ENCODE measurements around the gene TAX1BP1.

The TAX1BP1 gene

GRCh38 chr7:27745064-27745583, 5.2 kb downstream of the TAX1BP1 start:
- peak; percentile 62 for TF ChIP-seq CTCF (IDR thresholded peaks at IDR 0.05; ENCODE audit: insufficient read depth, low read length, missing control alignments)
- DNase-seq (ENCODE audit: low read depth, low spot score) = no peak
- no peak overlapping the region for H3K4me3 ChIP-seq (ENCODE audit: low read depth, low read length)
- ChIA-PET CTCF (interaction anchor here (0.6 to 2.9 kb wide), 23 partner anchors 10 to 549 kb away, joined by 3 to 26 read pairs (median 4); no protein-coding TSS in a partner anchor), POLR2A (no interaction called here)

DNA sequence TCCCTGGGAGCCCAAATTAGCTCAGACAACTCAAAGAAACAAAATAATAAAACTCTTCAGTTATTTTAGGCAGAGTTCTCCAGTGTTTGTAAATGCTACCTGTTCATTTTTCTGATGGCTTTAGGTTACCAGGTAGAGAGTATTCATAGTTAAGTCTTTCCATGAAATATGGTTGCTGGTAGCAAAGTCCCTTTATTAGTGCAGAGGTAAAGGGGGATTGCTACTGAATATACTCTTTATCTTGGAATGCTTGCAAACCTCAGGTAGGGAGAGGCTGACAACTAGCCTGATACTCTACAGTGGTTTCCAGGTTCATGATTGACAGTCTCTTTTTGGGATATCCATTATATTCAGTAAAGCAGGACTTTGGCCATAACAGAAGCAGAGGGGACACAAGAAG, 6.5 kb downstream of the TAX1BP1 start:
- no peak for TF ChIP-seq CTCF (IDR thresholded peaks at IDR 0.05; ENCODE audit: insufficient read depth, low read length, missing control alignments)
- H3K4me3 ChIP-seq (ENCODE audit: low read depth, low read length) = no peak overlapping the region
- ChIA-PET POLR2A (no interaction called here), CTCF (interaction anchor here (1.5 to 2.9 kb wide), 4 partner anchors 14 to 350 kb away, joined by 4 to 26 read pairs (median 16); no protein-coding TSS in a partner anchor)
- DNase-seq (ENCODE audit: low read depth, low spot score) = no peak

DNA sequence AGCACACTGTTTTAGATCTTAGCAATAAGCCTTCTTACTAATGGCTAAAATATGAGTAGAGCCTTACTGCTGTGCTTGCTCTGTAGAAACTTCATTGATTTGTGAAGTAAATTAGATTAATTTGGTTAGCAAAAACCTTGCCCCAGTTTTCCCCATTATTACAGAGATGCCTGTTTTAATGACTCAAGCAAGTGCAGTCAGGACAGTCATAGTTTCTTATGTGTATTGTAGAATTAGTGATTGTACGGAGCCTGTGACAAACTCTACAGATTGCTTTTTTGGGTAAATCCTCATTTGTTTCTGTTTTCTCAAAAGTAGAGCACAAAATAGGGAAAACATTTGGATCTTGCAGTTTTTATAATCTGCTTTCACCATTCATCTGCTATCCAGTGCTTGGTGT, 7.0 kb downstream of the TAX1BP1 start:
- ChIA-PET POLR2A (no interaction called here), CTCF (interaction anchor here (2.7 to 2.9 kb wide), 2 partner anchors 27 to 350 kb away, joined by 25 to 26 read pairs; no protein-coding TSS in a partner anchor)
- no peak for DNase-seq (ENCODE audit: low read depth, low spot score)
- TF ChIP-seq CTCF (IDR thresholded peaks at IDR 0.05; ENCODE audit: insufficient read depth, low read length, missing control alignments) = no peak
- H3K4me3 ChIP-seq (ENCODE audit: low read depth, low read length) = no peak overlapping the region

- no peak overlapping the region for H3K4me3 ChIP-seq (ENCODE audit: low read depth, low read length)
- ChIA-PET CTCF (no interaction called here), POLR2A (no interaction called here)
- no peak for TF ChIP-seq CTCF (IDR thresholded peaks at IDR 0.05; ENCODE audit: insufficient read depth, low read length, missing control alignments)
- no peak for DNase-seq (ENCODE audit: low read depth, low spot score)
These were observed 7.8 kb downstream of the TAX1BP1 start for GRCh38 chr7:27747589-27748368.

DNA sequence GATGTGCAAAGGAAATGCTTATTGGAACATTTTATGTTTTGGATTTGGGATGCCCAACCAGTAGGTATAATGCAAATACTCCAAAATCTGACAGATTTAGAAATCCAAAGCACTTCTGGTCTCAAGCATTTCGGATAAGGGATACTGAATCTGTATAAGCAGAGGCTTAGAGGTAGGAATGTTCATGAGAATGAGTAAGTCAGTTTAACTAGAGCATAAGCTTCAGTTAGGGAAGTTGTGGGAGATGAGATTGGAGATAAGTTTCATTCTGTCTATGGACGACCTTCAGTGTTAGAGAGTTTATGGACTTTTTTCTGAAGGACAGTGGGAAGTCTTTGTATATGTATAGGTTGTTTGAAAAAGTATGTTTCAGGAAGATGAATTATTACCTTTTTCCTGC, 10.4 kb downstream of the TAX1BP1 start:
- CTCF ChIA-PET = interaction anchor here (0.9 to 1.4 kb wide), 3 partner anchors 13 to 144 kb away, joined by 3 read pairs; no protein-coding TSS in a partner anchor
- no peak for DNase-seq (ENCODE audit: low read depth, low spot score)
- H3K4me3 ChIP-seq (ENCODE audit: low read depth, low read length) = no peak overlapping the region
- POLR2A ChIA-PET = no interaction called here
- TF ChIP-seq CTCF (IDR thresholded peaks at IDR 0.05; ENCODE audit: insufficient read depth, low read length, missing control alignments) = no peak

GRCh38 chr7:27751888-27752660, 12.1 kb downstream of the TAX1BP1 start:
- CTCF ChIA-PET = interaction anchor here (1.4 kb wide), 2 partner anchors 11 kb away, joined by 3 to 4 read pairs; no protein-coding TSS in a partner anchor
- H3K4me3 ChIP-seq (ENCODE audit: low read depth, low read length) = no peak overlapping the region
- no peak for TF ChIP-seq CTCF (IDR thresholded peaks at IDR 0.05; ENCODE audit: insufficient read depth, low read length, missing control alignments)
- DNase-seq (ENCODE audit: low read depth, low spot score) = no peak
- POLR2A ChIA-PET = no interaction called here
